Stimulated activated CD4-positive, alpha-beta T cell treated with anti-CD3 and anti-CD28 coated beads, Interleukin-2, amount 100 ng/mL, for 4 hours (primary cell): ENCODE measurements around the gene CFAP61.

Experiments
- DNase-seq: peaks from one replicate; pipeline ENCODE4 v3.0.0-alpha.2; 2020; ENCODE audit warnings: low read depth

CFAP61 gene

DNA sequence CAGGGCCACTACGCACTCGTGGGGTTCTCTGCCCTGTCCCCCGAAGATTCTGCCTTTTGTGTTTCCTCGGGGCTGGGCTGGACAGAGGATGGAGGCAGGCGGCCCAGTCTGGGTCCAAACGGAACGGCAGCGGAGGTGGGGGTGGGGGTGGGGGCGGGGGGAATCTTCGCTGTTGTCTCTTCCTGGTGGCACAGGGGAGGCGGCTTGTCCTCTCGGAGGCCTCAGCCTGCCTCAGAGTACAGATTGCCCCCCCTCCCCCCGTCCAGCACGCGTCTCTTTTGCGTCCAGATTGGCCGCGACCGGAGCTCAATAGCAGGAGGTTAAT, 314.2 kb downstream of the CFAP61 start:
- no peak for DNase-seq

- no peak for DNase-seq
Observed at GRCh38 chr20:20366876-20367574, 314.7 kb downstream of the CFAP61 start.

GRCh38 chr20:20367575-20368417, 315.5 kb downstream of the CFAP61 start, which contains the start of gene INSM1:
TSS of gene INSM1 (plus strand) at chr20:20368104. CDS start at chr20:20368268, 164 bp downstream.
- DNase-seq = no peak

DNA sequence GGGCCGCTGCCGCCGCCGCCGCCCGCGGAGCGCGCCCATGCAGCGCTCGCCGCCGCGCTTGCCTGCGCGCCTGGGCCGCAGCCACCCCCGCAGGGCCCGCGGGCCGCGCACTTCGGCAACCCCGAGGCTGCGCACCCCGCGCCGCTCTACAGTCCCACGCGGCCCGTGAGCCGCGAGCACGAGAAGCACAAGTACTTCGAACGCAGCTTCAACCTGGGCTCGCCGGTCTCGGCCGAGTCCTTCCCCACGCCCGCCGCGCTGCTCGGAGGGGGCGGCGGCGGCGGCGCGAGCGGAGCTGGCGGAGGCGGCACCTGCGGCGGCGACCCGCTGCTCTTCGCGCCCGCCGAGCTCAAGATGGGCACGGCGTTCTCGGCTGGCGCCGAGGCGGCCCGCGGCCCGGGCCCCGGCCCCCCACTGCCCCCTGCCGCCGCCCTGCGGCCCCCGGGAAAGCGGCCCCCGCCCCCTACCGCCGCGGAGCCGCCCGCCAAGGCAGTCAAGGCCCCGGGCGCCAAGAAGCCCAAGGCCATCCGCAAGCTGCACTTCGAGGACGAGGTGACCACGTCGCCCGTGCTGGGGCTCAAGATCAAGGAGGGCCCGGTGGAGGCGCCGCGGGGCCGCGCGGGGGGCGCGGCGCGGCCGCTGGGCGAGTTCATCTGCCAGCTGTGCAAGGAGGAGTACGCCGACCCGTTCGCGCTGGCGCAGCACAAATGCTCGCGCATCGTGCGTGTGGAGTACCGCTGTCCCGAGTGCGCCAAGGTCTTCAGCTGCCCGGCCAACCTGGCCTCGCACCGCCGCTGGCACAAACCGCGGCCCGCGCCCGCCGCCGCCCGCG, 316.3 kb downstream of the CFAP61 start:
- no peak for DNase-seq

DNA sequence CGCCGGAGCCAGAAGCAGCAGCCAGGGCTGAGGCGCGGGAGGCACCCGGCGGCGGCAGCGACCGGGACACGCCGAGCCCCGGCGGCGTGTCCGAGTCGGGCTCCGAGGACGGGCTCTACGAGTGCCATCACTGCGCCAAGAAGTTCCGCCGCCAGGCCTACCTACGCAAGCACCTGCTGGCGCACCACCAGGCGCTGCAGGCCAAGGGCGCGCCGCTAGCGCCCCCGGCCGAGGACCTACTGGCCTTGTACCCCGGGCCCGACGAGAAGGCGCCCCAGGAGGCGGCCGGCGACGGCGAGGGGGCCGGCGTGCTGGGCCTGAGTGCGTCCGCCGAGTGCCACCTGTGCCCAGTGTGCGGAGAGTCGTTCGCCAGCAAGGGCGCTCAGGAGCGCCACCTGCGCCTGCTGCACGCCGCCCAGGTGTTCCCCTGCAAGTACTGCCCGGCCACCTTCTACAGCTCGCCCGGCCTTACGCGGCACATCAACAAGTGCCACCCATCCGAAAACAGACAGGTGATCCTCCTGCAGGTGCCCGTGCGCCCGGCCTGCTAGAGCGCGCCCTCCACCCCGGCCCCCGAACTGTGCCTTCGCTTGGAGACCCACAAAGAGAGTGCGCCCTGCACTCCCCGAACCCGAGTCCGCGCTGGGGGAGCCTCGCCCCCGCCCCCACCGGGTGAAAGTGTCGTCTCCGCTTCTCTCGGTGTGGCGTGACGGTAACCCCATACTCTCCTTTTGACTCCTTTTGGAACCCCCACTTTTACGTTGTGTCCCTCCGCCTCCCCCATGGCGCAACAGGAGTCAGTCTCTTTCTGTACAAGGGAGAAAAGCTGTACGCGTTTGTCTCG, 317.1 kb downstream of the CFAP61 start:
- no peak for DNase-seq

DNA sequence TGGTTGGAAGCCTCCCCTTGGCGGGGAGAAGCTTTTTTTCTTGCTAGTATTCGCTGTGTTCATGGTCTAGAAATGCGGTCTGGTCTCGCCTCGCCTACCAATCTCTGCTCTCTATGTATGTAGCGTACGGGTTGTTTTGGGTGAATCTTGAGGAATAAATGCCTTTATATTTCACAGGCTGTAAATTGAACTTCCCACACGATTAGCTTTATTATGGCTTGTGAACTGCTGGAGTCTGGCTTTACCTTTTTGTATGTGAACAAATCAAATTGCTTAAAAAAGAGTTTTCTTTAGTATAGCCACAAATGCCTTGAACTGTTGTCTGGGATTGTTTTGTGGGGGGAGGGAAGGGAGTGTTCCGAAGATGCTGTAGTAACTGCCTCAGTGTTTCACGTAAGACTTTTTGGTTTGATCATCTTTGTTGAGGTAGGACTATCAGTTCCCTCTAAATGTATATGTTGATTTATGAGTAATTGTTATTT, 317.8 kb downstream of the CFAP61 start:
- DNase-seq = no peak

DNA sequence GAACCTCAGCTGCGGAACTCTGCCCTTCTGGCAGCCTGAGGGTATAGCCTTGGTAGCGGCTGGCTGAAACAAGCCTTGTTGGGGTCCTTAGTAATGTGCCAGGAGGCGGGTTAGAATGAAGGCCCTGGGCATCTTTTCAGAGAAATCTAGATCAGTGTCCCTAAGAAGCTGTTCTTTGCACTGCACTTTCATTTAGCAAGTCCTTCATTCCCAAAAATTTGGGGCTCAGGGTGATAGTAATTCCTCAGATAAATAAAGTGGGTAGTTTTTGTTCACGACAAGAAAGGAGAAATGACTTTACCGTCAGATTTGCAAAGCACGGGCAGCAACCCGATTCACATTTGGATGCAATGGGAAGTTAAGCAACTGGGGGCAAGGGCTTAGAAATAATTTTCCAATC, 318.8 kb downstream of the CFAP61 start:
- DNase-seq = no peak

GRCh38 chr20:20371681-20372080, 319.3 kb downstream of the CFAP61 start:
- DNase-seq = no peak

GRCh38 chr20:20373091-20373571, 320.8 kb downstream of the CFAP61 start:
- no peak for DNase-seq

- no peak for DNase-seq
Observed at GRCh38 chr20:20375862-20376261, 323.5 kb downstream of the CFAP61 start.

GRCh38 chr20:20386192-20386591, 333.9 kb downstream of the CFAP61 start:
- DNase-seq = no peak

DNA sequence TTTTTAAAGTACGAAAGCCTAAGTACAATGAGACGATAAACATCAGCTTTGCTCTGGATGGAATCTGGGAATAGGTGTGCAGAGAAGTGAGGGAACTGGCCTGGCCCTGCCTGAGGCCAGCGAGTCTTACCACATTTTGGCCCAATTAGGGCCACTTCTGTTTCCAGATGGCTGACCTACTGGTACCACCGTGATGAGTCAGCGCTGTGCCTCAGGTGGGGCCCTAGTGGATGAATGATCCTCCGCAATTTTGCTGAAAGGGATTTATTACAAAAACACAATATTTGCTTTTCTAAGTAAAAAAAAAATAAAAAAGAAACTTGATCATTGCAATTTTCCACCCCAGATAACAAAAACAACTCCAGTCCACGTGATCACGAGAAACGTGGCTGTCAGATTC, 338.1 kb downstream of the CFAP61 start:
- DNase-seq = no peak

DNA sequence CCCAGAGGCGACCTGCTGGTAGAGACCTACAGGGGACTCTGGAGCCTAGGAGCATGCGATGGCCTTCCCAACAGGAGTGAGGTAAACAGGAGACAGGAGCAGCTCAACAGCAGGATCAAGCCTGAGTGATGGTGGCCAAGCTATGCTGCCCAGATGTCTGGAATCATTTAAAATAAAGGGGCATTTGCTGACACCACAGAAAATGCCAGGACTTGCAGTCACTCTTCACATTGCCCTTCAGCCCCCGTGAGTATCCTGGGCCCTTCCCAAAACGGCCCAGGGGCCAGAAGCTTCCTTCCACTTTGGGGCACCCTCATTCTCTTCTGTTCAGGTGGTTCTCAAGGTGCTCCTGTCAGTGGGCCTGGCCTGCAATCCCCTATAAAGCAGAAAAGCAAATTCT, 338.8 kb downstream of the CFAP61 start:
- no peak for DNase-seq

DNA sequence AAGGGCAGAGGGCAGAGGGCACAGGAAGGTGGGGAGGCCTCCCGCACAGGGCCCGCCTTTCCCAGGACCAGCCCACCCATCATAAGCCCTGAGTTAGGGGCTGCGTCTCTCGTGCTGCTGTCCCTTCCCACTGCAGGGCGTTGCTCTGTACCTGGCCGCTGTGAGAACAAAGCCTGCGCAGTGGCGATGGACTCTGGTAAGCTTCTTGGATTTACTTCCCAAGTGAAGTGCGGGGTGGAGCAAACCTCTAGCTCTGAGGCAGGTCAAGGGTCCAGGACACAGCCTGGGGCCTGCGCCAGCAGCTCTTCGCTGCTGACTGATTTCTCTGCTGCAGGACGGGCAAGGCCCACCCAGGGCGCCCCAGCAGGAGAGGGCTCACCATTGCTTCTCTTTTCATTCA, 339.4 kb downstream of the CFAP61 start:
- no peak for DNase-seq

- no peak for DNase-seq
Observed at GRCh38 chr20:20393207-20394120, 341.1 kb downstream of the CFAP61 start.

GRCh38 chr20:20395087-20395486, 342.8 kb downstream of the CFAP61 start:
- no peak for DNase-seq

GRCh38 chr20:20395903-20396568, 343.7 kb downstream of the CFAP61 start:
- DNase-seq = no peak

- DNase-seq = no peak
Observed at GRCh38 chr20:20396794-20397193, 344.5 kb downstream of the CFAP61 start.

GRCh38 chr20:20398123-20398522, 345.8 kb downstream of the CFAP61 start:
- no peak for DNase-seq
